CD1c-positive myeloid dendritic cell (primary cell): Measurements from ENCODE around the gene KCTD14.
"Not testable (repeated sequence)": the region's sequence is repeated elsewhere in the genome, so short reads cannot be mapped to it uniquely, and the experiment has no call there.

Experiments
- DNase-seq: peaks from one replicate; pipeline ENCODE4 v3.0.0-alpha.2; 2016; ENCODE audit errors: extremely low spot score

The KCTD14 gene

DNA sequence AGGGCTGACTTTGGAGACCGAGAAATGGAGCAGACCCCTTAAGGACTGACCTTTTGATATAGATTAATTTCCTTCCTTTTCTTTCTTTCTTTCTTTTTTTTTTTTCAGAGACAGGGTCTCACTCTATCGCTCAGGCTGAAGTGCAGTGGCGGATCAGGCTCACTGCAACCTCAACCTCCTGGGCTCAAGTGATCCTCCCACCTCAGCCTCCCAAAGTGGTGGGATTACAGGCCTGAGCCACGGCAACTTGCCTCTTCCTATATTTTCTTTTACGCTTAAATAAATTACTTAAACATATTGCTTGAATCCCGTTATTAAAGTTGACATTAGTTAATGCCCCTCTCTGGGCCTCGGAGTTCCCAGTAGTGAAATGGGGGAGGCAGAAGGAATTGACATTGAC lies 350 bp upstream of the KCTD14 start:
- no peak for DNase-seq

DNA sequence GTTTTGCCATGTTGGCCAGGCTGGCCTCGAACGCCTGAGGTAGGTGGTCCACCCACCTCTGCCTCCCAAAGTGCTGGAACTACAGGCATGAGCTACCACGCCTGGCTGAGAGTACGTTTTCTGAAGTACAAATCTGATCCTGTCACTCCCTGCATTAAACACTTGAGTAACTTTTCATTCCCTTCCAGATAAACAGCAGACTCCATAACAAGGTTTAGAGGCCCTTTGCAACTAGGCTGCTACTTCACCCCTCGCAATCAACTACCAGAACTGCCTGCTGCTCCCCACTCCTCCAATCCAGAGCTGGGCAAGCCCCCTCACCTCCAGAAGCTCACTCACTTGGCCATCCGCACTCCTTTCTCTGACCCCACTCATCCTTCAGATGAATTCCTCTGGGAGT lies 1.5 kb downstream of the KCTD14 start:
- DNase-seq: no peak

DNA sequence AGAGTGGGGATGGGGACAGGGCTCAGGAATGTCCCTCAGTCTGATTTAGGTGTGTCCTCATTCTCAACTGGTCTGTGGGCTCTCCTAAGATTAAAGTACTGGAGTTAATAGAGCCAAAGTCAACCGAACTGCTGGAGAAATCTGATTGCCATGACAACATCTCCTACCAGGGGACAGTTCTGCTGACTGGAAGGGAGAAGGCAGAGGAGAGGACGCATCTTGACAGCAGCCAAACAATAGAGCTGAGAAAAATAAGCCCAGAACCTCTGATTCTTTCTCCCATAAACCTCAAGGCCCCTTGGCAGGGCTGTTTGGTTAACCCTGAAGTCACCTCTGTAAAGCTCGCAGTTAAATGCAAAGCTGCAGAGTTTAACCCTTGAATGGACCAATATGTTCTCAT lies 2.8 kb downstream of the KCTD14 start:
- no peak for DNase-seq

- no peak for DNase-seq
Measured at GRCh38 chr11:78019808-78020207, 3.3 kb downstream of the KCTD14 start.

DNA sequence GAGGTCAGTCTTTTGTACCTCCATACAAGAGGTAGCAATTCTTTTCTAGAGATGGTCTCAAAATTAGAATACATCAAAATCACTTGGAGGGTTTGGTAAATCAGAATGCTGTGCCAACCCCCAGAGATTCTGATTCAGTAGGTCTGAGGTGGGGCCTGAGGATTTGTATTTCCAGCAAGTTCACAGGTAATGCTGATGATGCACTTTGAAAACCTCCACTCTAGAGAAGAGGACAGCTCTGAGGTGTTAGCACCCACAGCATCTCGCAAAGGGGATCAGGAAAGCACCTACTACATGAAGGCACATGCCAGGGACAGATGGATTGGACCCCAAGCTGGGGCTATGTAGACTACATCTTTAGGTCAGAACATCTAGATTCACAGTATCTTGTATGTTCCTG lies 7.2 kb downstream of the KCTD14 start:
- DNase-seq: no peak

GRCh38 chr11:78014937-78015520 lies 8.0 kb downstream of the KCTD14 start:
- DNase-seq: not testable (repeated sequence)

DNA sequence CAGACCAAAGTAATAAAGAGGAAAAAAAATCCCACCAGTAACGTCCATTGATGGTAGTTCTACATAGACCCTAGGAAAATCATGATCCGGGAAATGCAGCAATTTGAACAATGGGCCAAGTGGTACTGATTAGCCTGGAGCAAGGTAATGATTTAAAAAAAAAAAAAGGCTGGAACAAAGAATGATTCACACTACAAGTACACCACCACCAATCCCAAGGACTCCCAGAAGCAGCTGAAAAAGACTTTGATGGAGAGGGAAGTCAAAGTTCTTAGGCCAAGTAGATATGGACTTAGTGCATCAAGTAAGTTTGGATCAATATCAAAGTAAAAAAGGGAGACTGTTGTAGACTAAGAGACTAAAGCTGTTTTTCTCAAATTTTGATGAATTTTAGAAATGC lies 11.8 kb downstream of the KCTD14 start:
- no peak for DNase-seq

DNA sequence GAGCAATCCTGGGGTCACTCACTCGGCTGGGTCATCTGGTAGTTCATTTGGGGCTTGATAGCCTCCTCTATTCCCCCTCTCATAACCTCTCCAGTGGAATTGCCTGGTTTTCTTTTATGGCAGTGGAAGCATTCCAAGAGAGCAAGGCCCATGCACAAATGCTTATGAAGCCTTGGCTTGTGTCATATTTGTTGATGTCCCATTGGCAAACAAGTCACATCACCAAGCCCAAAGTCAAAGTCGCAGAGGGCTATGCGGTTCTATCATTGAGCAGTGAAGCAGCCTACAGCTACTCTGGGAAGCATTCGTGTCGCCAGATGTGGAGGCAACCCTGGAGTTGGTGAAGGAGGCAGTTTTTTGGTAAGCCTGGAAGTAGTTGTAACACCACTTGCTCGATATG lies 12.3 kb downstream of the KCTD14 start:
- DNase-seq: no peak

DNA sequence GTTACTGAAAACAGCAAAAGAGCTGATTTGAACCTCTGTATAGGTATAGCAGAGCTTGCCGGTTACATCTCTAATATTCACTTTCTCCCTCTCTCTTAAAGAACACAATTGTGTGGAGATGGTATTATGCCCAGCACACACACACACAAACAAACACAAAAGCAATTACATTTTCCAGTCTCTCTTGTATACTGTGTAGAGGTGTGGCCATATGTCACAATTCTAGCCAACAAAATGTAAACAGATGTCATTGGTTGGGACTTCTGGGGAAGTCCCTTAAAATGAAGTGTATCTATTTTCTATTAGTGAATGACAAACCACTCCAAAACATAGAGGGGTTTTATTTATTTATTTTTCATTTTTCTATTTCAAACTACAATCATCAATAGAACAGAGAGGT lies 12.8 kb downstream of the KCTD14 start:
- DNase-seq: no peak

DNA sequence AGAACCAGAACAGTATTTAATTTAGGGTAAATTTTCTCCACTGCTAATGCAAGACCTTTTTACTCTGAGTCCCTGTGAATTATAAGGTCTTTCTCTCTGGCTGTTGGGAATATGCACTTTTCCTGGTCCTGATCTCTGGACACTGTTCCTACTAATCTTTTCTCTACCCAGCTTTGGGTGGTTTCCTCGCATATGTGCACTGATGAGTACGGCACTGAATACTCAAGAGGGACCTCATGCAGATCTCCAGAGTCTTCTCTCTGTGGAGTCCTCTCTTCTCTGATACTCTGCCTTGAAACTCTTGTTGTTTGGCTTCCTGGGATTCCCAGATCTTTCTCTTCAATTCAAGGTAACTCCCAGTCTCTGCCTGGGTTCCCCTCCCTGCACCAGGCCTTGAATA lies 14.0 kb downstream of the KCTD14 start:
- DNase-seq: no peak

DNA sequence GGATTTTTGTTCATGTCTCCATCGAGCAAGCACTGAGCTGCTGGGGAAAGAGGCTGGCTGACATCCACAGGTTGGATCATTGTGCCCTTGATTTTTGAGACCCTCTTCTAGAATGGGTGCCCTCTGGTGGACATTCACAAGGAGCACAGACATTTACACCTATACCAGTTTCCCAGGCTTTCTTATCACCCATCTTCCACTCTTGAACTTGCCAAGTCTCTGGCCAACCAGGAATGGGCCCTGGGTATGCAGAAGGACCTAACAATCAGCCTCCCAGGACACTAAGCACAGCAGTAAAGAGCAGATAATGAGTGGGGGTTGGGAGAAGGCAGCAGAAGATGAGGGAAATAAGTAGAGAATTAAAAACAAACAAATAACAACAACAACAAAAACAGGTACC lies 22.9 kb downstream of the KCTD14 start:
- DNase-seq: peak; percentile 53

DNA sequence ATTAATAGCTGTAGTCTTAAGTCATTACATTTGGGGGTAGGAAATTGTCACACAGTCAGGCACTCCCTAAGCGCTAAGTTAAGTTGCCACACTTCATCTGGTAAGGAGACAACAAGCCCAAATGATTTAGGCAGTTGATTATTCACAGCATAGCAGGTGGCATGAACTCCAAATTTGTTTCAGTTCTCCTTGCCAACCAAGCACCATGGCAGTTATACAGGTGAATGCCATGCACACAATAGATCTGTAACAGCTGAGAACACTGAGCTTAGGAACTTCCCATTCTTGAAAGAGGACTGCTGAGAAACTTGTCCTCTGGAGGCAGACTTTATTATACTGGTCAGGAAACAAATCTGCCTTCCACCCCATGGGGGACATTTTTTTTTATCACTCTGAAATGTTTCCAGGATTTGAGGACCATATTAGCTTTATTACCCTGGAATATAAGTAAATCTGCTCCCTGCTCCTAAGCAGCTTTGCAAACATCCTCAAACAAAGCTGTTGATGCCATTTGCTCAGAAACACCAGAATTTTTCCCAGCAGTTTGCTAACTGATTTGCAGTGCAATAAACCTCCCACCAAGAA lies 23.5 kb downstream of the KCTD14 start:
- no peak for DNase-seq

- DNase-seq: peak; percentile 98
Measured at GRCh38 chr11:77994434-77995362, 28.4 kb downstream of the KCTD14 start, which contains the start of gene INTS4. TSS of gene INTS4 (minus strand) at chr11:77994668. CDS start at chr11:77994643, 25 bp downstream.

- DNase-seq: peak; percentile 1
Measured at GRCh38 chr11:77993902-77994301, 29.2 kb downstream of the KCTD14 start.

DNA sequence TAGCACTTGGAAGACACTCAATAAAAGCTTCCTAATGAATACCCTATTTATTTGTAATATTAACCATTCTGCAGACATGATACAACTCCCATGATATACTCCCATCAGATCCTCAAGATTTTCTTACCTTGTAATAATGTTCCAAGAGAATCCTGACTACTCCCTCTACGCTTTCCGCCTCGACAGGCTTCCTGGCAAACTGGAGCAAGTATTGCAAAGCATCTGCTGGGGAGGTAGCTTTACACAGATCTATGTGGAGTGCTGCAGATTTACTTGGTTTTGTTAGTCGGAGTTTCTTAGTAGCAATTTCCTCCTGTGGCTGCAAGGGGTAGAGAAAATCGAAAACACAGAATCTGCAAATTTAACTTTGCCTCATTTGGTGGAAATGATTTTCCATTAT lies 32.1 kb downstream of the KCTD14 start:
- no peak for DNase-seq

DNA sequence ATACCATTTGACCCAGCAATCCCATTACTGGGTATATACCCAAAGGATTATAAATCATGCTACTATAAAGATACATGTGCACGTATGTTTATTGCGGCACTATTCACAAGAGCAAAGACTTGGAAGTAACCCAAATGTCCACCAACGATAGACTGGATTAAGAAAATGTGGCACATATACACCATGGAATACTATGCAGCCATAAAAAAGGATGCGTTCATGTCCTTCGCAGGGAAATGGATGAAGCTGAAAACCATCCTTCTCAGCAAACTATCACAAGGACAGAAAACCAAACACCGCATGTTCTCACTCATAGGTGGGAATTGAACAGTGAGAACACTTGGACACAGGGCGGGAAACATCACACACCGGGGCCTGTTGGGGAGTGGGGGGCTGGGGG lies 36.6 kb downstream of the KCTD14 start:
- DNase-seq: not testable (repeated sequence)

DNA sequence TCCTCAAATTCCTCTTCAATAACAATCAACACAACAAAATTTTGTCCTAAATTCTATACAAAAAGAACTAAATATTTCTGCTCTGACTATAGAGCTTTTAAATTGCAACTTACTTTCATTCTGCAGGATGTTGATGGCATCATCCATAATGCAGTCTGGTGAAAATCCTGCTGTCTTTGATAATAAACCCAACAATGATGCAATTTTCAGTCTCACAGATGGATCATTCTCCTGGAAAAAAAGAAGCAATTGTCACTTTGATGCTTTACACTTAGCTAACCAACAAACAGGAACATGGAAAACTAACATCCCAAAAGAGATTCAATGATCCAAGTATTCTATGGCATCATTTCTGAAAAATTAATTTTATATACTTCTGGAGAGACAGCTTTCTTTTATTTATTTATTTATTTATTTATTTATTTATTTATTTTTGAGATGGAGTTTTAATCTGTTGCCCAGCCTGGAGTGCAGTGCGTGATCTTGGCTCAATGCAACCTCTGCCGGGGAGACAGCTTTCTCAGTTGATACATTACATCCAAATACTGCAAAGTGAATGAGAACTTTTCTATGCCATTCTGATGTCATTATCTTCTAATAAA lies 41.6 kb downstream of the KCTD14 start:
- DNase-seq: no peak

DNA sequence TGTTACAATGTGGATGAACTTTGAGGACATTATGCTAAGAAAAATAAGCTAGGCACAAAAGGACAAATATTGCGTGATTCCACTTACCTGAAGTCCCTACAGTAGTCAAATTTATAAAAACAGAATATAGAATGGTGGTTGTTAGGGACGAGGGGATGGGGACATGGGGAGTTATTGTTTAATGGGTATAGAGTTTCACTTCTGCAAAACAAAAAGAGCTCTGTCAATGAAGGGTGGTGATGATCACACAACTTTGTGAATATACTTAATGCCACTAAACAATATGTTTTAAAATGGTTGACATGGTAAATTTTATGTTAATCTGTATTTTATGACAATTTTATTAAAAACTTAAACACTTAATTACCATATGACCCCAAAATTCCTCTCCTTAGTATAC lies 54.7 kb downstream of the KCTD14 start:
- DNase-seq: peak; percentile 3

- no peak for DNase-seq
Measured at GRCh38 chr11:77967753-77968152, 55.3 kb downstream of the KCTD14 start.

DNA sequence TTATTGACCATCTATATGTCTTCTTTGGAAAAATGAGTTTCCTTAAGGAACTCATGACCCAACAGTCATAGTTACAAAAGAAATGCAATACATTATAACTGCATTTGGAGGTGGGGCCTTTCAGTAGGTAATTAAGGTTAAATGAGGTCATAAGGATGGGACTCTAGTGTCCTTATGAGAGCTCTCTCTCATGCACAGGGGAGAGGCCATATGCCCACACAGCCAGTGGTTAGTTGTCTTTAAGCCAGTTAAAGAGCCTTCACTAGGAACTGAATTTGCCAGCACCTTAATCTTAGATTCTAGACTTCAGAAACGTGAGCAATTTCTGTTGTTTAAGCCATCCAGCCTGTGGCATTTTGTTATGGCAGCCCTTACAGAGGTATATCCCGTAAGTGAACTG lies 56.0 kb downstream of the KCTD14 start:
- no peak for DNase-seq

DNA sequence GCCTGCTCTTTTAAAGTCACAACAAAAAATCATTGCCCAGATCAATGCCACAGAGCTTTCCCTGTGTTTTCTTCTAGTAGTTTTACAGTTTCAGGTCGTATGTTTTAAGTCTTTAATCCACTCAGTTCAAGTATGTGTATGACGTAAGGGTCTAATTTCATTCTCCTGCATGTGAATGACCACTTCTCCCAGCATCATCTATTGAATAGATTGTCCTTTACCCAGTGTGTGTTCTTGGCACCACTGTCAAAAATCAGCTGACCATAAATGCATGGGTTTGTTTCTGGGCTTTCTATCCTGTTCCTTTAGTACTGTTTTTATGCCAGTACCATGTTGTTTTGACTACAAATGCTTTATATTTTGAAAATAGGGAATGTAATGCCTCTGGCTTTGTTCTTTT lies 56.7 kb downstream of the KCTD14 start:
- DNase-seq: no peak
